OCI-LY7 (cell line): Measurements from ENCODE around the gene PTRHD1.

Experiments
- EZH2phosphoT487 ChIP-seq: fragments of 200-600 bp; sonication (generic); IDR thresholded peaks from 2 replicates; pipeline ENCODE4 v1.6.1; 2018; ENCODE audit warnings: low read depth, borderline replicate concordance, mild to moderate bottlenecking, mixed run types, antibody characterized with exemption, low read length, moderate library complexity, mixed read lengths
- TF ChIP-seq, protein P1 (sequence below): fragments of 200-600 bp; sonication (generic); conservative IDR thresholded peaks from 2 replicates; pipeline ENCODE4 v1.5.1; 2014; ENCODE audit warnings: mild to moderate bottlenecking, antibody characterized with exemption, low read length, moderate library complexity, mixed read lengths

DNA sequence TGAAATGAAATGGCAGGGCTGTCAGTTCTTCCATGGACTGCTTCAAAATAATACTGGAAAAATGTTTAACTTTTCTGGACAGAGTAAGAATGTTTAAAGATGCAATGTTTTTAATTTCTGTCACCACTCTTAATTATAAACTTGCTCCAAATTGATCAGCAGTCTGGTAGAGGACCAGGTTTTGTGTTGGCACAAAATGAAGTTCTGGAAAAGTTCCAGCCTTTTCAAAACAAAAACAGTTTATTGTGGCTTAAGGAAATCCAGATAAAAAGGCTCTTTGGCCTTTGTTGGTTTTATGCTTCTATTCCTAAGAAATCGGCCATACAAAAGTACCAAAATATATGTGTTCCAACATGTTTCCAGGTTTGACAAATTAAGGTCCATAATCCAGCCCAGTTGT is 48.8 kb downstream of the PTRHD1 start:
- TF ChIP-seq, protein P1, sequence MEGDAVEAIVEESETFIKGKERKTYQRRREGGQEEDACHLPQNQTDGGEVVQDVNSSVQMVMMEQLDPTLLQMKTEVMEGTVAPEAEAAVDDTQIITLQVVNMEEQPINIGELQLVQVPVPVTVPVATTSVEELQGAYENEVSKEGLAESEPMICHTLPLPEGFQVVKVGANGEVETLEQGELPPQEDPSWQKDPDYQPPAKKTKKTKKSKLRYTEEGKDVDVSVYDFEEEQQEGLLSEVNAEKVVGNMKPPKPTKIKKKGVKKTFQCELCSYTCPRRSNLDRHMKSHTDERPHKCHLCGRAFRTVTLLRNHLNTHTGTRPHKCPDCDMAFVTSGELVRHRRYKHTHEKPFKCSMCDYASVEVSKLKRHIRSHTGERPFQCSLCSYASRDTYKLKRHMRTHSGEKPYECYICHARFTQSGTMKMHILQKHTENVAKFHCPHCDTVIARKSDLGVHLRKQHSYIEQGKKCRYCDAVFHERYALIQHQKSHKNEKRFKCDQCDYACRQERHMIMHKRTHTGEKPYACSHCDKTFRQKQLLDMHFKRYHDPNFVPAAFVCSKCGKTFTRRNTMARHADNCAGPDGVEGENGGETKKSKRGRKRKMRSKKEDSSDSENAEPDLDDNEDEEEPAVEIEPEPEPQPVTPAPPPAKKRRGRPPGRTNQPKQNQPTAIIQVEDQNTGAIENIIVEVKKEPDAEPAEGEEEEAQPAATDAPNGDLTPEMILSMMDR: no peak
- no peak for TF ChIP-seq EZH2phosphoT487
